ENCODE data around the gene SMIM34.

- TF ChIP-seq CTCF (IDR thresholded peaks at IDR 0.05; ENCODE audit: borderline replicate concordance, extremely low read depth, low read length, poor library complexity, severe bottlenecking) (no peak), EZH2 (IDR thresholded peaks at IDR 0.05; ENCODE audit: borderline replicate concordance, low read depth, low read length, severe bottlenecking) (no peak)
Measured at GRCh38 chr21:34369741-34370140, 54.0 kb downstream of the SMIM34 start.

Data from DND-41 (cell line).